AG20443 (cell line): ENCODE data around the gene PIGX.

Experiments
- DNase-seq: peaks from one replicate; pipeline ENCODE4 v3.0.0; 2012; ENCODE audit warnings: low spot score, mixed read lengths

PIGX gene

DNA sequence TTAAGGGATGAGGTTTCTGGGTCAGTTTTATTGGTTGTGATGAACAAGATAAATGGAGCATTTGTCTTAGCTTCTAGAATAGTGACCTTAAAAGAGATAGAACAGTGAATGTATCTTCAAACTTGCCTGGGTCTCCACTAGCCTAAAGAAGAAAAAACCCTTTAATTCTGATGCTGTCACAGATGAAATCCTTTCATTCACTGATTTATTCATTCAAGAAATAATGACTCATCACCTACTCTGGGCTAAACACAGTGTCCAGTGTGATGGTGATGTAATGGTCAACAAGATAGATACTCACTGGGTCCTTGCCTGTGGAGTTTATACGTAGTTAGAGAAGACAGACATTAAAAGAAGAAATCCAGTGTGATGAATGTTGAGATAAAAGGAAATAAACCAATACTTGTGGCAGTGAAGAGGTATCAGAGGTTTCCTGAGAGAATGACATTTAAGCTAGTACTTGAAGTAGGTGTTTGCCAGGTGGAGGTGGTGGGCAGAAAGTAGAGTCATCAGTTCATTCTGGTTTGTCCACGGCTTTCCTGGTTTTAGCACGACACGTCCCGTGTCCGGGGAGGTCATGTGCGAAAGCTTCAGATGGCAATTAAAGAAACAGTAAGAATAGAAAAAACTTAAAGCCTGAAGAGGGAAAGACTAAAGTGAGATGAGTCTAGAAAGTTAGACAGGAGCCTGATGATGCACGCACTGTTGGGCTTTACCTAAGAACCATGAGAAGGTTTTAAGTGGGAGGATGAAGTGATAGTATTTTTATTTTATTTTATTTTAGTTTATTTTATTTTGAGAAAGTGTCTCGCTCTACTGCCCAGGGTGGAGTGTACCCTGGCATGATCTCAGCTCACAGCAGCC, 45.9 kb downstream of the PIGX start:
- peak; percentile 25 for DNase-seq

DNA sequence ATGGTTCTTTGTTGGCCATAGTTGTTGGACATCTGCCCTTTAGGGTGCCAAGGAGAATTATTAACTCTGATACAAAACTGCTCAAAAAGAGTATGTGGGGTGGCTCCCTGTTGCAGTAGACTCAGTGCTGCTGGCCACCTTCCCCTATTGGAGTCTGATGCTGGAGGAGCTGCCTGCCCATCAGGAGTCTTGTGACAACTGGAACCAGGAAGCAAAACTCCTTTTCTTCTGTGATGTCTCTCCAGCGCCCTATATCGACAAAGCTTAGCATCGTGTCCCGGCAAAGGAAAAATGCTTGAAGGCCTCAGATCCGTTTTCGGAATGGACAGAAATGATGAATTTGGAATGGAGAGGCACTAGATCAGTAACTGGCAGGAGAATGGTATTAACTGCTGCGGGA, 51.0 kb downstream of the PIGX start:
- no peak for DNase-seq

DNA sequence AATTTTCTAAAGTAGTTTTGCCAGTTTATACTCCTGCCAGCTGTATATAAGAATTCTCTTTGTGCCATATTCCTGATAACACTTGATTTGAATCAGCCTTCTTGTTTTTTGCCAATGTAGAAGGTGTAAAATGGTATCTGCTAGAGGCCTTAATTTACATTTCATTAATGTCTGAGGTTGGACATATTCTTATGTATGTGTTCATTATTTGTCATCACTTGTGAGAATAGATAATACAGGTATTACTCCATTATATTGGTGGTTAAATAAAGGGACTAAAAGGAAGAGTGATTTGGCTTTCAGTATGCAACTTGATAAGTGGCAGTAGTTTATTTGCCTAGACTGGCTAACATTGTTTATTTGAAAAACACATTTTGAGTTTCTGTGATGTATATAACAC, 53.3 kb downstream of the PIGX start:
- DNase-seq, result no peak

DNA sequence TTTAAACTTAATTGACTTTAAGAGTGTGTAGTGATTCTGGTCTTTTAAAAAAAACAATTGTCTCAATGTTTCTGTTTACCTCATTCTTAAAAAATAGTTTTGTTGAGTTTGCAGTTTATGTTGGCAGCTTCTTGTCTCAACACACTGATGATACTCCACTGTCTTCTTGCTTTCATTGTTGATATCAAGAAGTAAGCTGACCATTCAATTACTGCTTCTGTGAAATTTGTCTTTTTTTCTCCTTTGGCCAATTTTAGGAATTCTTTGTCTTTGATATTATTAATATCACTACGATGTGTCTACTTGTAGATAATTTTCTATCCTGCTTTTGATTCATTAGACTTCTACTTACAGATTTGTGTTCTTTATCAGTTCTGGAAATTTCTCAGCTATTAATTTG, 58.9 kb downstream of the PIGX start:
- no peak for DNase-seq

DNA sequence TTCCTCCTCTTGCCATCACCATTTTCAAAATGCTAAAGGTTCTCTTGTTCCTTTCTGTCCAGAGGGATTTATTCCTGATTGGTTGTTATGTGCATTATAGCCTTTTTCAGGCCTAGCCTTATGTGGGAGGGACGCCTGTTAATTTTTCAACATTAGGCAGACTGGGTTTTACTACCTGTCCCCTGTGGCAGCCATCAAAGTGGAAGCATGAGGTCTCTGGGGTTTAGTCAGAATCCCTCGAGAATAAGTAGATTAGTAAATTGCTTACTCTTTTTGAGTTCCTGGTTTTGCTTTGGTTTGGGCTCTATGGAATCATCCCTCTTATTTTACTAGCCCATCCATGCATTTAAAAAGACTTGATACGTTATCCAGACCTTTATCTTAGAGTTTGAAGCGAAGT, 59.9 kb downstream of the PIGX start:
- no peak for DNase-seq

DNA sequence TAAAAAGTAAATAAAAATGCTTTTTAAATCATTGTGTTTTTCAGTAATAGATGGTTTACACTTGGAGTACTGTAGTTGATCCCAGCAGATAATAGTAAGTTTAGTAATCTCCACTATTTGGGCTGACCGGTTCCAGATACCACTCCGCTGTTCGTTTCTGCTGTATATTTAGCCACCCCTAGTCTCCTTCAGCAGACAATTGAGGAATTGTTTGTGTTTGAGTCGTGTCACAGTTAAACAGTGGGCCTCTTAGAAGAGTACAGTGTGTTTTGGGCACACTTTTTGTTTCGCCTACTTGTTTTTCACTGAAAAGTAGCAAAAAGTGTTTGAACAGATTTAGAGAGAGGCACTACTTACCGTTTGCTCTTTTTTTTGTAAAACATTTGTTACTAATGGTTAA, 60.7 kb downstream of the PIGX start:
- DNase-seq, result no peak

DNA sequence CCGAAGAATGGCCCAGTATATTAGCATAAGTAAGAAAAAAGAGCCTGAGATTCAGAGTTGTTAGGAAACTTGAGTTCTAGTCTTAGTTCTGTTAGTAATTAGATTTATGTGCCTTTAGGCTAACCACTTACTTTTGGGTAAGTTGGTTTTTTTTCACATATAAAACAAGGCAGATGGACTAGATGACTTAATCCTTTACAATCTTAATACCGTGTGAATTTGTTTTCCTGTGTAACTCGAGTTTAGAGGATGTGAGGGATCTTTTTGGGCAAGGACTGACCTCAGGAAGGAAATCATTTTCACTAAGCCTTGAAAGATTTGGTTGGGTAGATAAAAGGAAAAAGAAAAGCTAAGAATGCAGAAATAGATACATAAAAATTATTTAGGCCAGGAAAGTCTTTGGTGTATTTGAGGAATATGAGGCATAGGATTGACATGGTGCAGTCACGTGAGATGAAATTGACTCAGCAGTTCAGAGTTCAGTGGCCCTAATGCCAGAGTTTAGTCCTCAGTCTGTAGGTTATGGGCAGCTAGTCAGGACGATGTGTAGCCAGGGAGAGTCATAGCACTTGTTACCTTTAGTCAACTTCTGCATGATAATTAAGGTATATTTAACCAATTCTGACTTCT, 62.1 kb downstream of the PIGX start:
- DNase-seq, result no peak

DNA sequence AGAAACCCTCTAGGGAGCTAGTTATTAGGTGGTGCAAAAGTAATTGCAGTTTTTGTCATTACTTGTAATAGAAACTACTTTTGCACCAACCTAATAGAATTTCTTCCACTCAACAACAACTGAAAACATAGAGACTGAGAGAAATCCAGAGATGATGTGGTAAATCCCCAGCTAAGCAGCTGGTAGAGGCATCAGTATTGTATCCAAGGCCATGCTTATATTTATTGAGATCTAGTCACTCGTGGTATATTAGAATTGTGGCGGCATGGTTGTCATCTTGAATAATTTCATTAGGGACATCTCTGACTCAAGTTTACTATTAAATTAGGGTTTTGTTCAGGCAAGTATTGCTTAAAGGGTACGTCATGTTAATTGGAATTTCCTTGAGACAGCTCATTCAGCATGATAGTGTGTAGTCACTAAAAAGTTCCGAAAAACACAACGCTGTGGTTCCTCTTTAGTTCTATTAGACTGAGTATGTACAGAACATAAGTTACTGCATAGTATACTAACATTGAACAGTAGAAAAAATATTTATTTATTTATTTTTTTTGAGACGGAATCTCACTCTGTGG, 62.8 kb downstream of the PIGX start:
- DNase-seq, result no peak

DNA sequence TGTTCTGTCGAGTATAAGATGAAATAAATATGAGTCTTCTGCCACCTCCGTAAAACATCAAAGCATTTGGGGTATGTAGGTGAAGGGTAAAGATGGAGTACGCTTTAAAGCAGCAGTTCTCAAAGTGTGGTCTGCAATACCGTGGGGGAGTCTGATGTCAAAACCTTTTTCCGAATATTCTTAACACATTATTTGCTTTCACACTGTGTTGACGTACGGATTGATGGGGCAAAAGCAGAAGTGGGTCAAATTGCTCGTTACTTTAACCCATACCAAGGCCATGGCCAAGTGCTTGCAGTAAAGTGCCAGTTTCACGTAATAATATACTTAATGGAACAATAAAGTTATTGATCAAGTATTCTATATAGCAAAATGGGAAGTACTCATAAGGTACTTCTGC, 63.8 kb downstream of the PIGX start:
- DNase-seq, result no peak

DNA sequence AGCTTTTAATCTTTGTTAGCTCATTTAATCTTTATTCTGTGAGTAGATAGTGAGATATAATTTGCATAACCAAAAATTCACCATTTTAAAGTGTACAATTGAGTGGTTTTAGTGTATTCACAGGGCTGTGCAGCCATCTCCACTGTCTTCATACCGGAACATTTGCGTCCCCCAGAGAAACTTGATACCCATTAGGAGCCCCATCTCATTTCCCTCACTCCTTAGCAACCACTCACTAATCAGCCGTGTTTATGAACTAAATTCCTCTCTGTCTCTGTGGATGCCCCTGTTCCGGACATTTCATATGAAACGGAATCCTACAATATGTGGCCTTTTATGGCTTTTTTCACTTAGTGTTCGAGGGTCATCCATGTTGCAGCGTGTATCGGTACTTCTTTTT, 65.7 kb downstream of the PIGX start:
- no peak for DNase-seq

DNA sequence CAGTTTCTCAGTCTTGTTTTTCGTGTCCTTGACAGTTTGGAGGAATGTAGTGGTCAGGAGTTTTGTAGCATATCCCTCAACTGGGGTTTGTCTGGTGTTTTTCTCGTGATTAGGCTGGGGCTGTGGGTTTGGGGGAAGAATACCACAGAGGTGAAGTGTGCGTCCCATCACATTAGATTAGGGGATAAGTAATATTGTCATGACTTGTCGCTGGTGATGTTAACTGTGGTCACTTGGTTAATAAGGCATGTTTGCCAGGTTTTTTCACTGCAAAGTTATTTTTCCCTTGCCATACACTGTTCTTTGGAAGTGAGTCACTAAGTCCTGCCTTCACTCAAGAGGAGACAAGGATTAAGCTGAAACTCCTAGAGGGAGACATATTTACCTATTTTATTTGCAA, 66.6 kb downstream of the PIGX start:
- DNase-seq, result peak; percentile 67

DNA sequence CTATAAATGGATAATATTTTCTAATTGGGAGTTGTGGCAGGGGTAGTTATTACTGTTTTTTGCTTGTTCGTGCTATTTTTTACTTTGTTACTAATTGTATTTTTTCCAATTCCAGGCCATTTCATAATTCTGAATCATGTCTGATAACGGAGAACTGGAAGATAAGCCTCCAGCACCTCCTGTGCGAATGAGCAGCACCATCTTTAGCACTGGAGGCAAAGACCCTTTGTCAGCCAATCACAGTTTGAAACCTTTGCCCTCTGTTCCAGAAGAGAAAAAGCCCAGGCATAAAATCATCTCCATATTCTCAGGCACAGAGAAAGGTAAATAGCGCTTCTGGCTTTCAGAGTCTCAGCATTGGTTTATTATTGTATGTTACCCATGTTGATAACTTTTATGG, 70.3 kb downstream of the PIGX start:
- no peak for DNase-seq
